Ascending aorta (tissue), 2 donors: Measurements from ENCODE around the gene CTTNBP2NL. TPM values are rescaled to one million over a fixed set of nuclear protein-coding genes. Genes with fewer than 3 reads are reported as not detected.

ENCODE experiments used
- DNase-seq, 2 donors: peaks; one replicate each; pipeline ENCODE4 v3.0.0-alpha.2; 2019; ENCODE audit warnings: low spot score in 2 of 2
- H3K27ac ChIP-seq, 2 donors: fragments of 200-600 bp; sonication (generic); one replicate each; pipeline ENCODE4 v1.5.1; 2016 to 2017; ENCODE audit warnings: mild to moderate bottlenecking in 1 of 2
- H3K27me3 ChIP-seq: fragments of 200-600 bp; sonication (generic); one replicate; pipeline ENCODE4 v1.5.1; 2017
- H3K36me3 ChIP-seq, 2 donors: fragments of 200-600 bp; sonication (generic); one replicate each; pipeline ENCODE4 v1.5.1; 2016
- H3K4me1 ChIP-seq, 2 donors: fragments of 200-600 bp; sonication (generic); one replicate each; pipeline ENCODE4 v1.5.1; 2016 to 2017; ENCODE audit warnings: mild to moderate bottlenecking in 1 of 2
- H3K4me3 ChIP-seq, 2 donors: fragments of 200-600 bp; sonication (generic); one replicate each; pipeline ENCODE4 v1.5.1; 2016 to 2017; ENCODE audit warnings: mild to moderate bottlenecking in 1 of 2
- H3K9me3 ChIP-seq, 2 donors: fragments of 200-600 bp; sonication (generic); one replicate each; pipeline ENCODE4 v1.5.1; 2016
- CTCF ChIP-seq, 3 experiments: fragments of 200-600 bp in 2 of 3; fragments of 450-650 bp in 1 of 3; sonication (generic) in 2 of 3; IDR thresholded peaks; one replicate each; pipeline ENCODE4 v1.5.1; 2016 to 2019; ENCODE audit warnings: antibody characterized with exemption in 3 of 3, mild to moderate bottlenecking in 1 of 3, moderate library complexity in 1 of 3
- intact Hi-C: fragments of 100-400 bp; cut with DNase I; formaldehyde crosslinking; loops from one replicate; pipeline ENCODE4 v1.15.1; 2023
- total RNA-seq: library from RNA; depleted of rRNA; stranded (reverse); fragments of >200 nt; gene quantifications from one replicate; pipeline ENCODE4 v1.1.0, GENCODE V29; 2016

The CTTNBP2NL gene
- total RNA-seq, 1 donor from 2014 or later: 13.0 TPM

DNA sequence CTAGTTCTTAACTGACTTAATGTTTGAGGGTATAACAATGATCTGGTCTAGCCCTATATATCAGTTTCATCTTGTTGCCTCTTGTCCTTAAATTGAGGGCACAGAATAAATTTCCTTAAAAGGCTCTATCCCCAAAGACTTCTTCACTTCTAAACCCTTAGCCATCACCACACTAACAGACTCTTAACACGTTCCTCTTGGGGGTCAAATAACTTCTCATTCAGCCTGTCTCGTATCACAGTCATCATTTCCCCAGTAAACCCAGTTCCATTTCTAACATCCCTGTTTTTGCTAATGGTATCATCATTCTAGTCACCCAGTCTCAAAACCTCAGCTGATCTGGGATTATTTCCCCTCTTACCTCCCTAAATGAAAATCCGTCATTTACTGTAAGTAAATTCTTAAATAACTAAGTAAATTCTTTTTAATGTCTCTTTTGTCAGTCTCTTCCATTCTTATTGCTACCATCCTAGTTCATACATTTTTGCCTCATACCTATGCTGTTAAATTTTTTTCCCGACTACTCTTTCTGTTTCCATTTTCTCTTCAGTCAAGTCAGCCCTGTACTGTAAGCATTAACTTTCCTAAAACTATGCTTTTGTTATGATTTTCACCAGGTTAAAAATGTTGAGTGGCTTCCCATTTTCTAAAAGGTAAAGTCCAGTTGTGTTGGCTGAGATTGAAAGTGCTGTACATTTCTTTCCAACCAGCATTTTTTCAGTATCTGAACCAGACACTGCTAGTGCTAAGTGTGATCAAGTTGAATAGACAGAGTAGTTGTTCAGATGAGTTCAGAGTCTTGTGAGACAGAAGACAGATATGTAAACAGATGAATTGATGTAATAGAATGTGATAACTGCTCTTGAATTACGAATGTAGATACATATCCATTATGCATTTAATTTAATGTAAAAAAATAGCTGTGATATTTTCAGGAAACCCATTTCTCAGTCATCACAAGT is 6.9 kb downstream of the CTTNBP2NL start:
- Histone ChIP-seq H3K4me1 (peaks cover 0 to 20% of the 10 kb centered on the region in 2 donors), H3K27me3 (no peaks in the 10 kb centered on the region), H3K4me3 (no peak overlapping the region), H3K36me3 (no peaks in the 10 kb centered on the region), H3K9me3 (no peaks in the 10 kb centered on the region), H3K27ac (no peak overlapping the region)
- TF ChIP-seq CTCF (IDR thresholded peaks at IDR 0.05): no peak
- no peak for DNase-seq
- intact Hi-C loops: no loop called here

- H3K27me3 ChIP-seq: no peaks in the 10 kb centered on the region
These were observed 10.8 kb downstream of the CTTNBP2NL start for GRCh38 chr1:112406771-112407170.

DNA sequence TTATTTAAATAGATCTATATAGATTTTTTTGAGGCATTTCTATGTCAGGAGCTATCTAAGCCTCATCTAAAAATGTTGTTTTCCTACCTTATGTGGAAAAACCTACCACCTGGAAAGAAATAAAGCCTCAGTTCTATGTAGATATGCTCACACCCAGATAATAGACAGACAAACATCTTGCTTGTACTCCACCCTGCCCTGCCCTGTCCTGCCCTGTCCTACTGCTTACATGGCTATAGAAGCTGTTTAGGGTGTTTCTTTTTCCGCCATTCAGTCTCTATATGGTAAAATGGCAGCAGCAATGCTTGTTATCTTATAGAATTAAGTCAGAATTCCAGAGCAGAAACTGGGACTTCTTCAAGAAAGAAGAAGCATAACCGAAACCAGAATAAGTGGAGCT is 13.4 kb downstream of the CTTNBP2NL start:
- H3K36me3 ChIP-seq: peaks cover 4 to 14% of the 10 kb centered on the region in 2 donors
- H3K4me1 ChIP-seq: peaks cover 0 to 4% of the 10 kb centered on the region in 2 donors
- no peaks in the 10 kb centered on the region for H3K27me3 ChIP-seq
- H3K27ac ChIP-seq: no peak overlapping the region
- intact Hi-C loops: loop anchor here (2.0 kb wide), 1 partner anchor 39 kb away; no protein-coding TSS in a partner anchor
- no peak for DNase-seq
- no peak for TF ChIP-seq CTCF (IDR thresholded peaks at IDR 0.05)
- no peak overlapping the region for H3K4me3 ChIP-seq
- H3K9me3 ChIP-seq: no peaks in the 10 kb centered on the region

More at GRCh38 chr1:112406771-112407170, 10.8 kb downstream of the CTTNBP2NL start:
- Histone ChIP-seq H3K4me3 (no peak overlapping the region), H3K4me1 (peaks cover 0 to 10% of the 10 kb centered on the region in 2 donors), H3K27ac (no peak overlapping the region), H3K36me3 (no peaks in the 10 kb centered on the region), H3K9me3 (no peaks in the 10 kb centered on the region)
- intact Hi-C loops: no loop called here
- no peak for DNase-seq
- TF ChIP-seq CTCF (IDR thresholded peaks at IDR 0.05): no peak

- intact Hi-C loops: no loop called here
- no peaks in the 10 kb centered on the region for H3K27me3 ChIP-seq
- H3K9me3 ChIP-seq: no peaks in the 10 kb centered on the region
- no peak for TF ChIP-seq CTCF (IDR thresholded peaks at IDR 0.05)
- no peak overlapping the region for H3K4me3 ChIP-seq
- no peak overlapping the region for H3K27ac ChIP-seq
- DNase-seq: no peak
- H3K4me1 ChIP-seq: no peaks in the 10 kb centered on the region
- H3K36me3 ChIP-seq: peaks cover 9 to 27% of the 10 kb centered on the region in 2 donors
These were observed 14.7 kb downstream of the CTTNBP2NL start for GRCh38 chr1:112410673-112411072.

DNA sequence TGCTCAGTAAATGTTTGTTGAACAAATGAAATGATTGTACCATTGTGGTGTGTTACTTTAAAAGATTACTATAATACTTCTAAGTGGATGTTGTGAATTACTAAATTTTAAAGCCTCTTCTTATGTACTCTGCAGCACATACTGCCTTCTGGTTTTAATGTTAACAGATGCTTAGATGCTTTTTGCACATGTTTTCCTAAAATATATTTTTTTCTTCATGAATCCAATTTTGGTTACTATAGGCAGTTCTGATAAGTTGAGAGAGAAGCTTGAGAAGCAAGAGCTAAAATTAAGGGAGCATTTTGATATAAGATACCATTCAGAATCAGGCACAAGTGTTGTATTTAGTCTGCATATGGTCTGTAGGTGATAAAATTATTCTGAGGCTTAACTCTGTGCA is 21.3 kb downstream of the CTTNBP2NL start:
- Histone ChIP-seq H3K9me3 (no peaks in the 10 kb centered on the region), H3K27ac (no peak overlapping the region), H3K4me3 (no peak overlapping the region), H3K4me1 (no peaks in the 10 kb centered on the region), H3K36me3 (peaks cover 22 to 41% of the 10 kb centered on the region in 2 donors), H3K27me3 (no peaks in the 10 kb centered on the region)
- DNase-seq: no peak
- intact Hi-C loops: no loop called here
- no peak for TF ChIP-seq CTCF (IDR thresholded peaks at IDR 0.05)
